WTC11 (cell line): ENCODE data around the gene VAMP7.

Experiments
- TF ChIP-seq, protein P1 (sequence below): fragments of 200-600 bp; IDR thresholded peaks from 2 replicates; pipeline ENCODE4 v1.8.0; 2022; ENCODE audit warnings: antibody characterized with exemption
- TF ChIP-seq, protein P2 (sequence below): sonication (generic); formaldehyde crosslinking; IDR thresholded peaks from 2 replicates; pipeline ENCODE4 v1.8.1; 2022; ENCODE audit warnings: missing genetic modification reagents, borderline replicate concordance

DNA sequence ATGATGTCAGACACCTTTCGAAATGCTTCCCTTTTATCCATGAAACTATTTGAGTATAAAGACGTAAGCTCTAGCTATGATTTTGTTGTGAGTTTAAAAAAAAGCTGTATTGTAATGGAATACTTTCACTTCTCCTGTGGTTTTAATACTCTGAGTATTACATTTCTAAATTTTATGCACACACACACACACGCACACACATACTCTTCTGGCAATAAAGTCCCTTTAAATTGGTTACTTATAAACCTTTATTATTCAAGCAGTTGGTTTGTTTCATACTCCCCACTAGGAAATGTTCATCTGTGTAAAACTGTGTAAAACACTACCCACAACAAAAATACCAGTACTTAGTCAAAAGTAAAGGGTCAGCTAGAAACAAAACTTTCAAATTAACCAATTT, 18.2 kb downstream of the VAMP7 start:
- TF ChIP-seq, protein P1, sequence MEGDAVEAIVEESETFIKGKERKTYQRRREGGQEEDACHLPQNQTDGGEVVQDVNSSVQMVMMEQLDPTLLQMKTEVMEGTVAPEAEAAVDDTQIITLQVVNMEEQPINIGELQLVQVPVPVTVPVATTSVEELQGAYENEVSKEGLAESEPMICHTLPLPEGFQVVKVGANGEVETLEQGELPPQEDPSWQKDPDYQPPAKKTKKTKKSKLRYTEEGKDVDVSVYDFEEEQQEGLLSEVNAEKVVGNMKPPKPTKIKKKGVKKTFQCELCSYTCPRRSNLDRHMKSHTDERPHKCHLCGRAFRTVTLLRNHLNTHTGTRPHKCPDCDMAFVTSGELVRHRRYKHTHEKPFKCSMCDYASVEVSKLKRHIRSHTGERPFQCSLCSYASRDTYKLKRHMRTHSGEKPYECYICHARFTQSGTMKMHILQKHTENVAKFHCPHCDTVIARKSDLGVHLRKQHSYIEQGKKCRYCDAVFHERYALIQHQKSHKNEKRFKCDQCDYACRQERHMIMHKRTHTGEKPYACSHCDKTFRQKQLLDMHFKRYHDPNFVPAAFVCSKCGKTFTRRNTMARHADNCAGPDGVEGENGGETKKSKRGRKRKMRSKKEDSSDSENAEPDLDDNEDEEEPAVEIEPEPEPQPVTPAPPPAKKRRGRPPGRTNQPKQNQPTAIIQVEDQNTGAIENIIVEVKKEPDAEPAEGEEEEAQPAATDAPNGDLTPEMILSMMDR, result no peak
- TF ChIP-seq, protein P2, sequence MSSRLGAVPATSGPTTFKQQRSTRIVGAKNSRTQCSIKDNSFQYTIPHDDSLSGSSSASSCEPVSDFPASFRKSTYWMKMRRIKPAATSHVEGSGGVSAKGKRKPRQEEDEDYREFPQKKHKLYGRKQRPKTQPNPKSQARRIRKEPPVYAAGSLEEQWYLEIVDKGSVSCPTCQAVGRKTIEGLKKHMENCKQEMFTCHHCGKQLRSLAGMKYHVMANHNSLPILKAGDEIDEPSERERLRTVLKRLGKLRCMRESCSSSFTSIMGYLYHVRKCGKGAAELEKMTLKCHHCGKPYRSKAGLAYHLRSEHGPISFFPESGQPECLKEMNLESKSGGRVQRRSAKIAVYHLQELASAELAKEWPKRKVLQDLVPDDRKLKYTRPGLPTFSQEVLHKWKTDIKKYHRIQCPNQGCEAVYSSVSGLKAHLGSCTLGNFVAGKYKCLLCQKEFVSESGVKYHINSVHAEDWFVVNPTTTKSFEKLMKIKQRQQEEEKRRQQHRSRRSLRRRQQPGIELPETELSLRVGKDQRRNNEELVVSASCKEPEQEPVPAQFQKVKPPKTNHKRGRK (CRISPR knock-in tag), result no peak
